Lower leg skin (tissue), 3 donors: Measurements from ENCODE around the gene NCAM2.

Source experiments
- CTCF ChIP-seq, 3 donors: fragments of 450-650 bp; IDR thresholded peaks; one replicate each; pipeline ENCODE4 v1.5.1; 2016; ENCODE audit warnings: antibody characterized with exemption in 3 of 3, mild to moderate bottlenecking in 3 of 3, moderate library complexity in 2 of 3
- POLR2A ChIP-seq, 2 donors: fragments of 450-650 bp; IDR thresholded peaks; one replicate each; pipeline ENCODE4 v1.6.1; 2016 to 2017; ENCODE audit warnings: antibody characterized with exemption in 2 of 2, mild to moderate bottlenecking in 1 of 2, moderate library complexity in 1 of 2

GRCh38 chr21:21341041-21341440, 342.8 kb downstream of the NCAM2 start:
- TF ChIP-seq CTCF (IDR thresholded peaks at IDR 0.05) (no peak), POLR2A (IDR thresholded peaks at IDR 0.05) (no peak)
